GM12892 (cell line): Measurements from ENCODE around the gene DDOST.
"Not testable (repeated sequence)": the region's sequence is repeated elsewhere in the genome, so short reads cannot be mapped to it uniquely, and the experiment has no call there.

Experiments
- DNase-seq: peaks from one replicate; pipeline ENCODE4 v3.0.0; 2011; ENCODE audit not compliant: insufficient read length
- FAIRE-seq: peaks from 2 replicates; lab custom pipeline; 2011; peaks lifted over from hg19 to GRCh38; lab: Jason Lieb, UNC
- POLR2A ChIP-seq: IDR thresholded peaks from 2 replicates; pipeline ENCODE4 v1.6.1; 2011; ENCODE audit warnings: low read depth, low read length, control low read depth
- POLR2AphosphoS5 ChIP-seq: IDR thresholded peaks from 2 replicates; pipeline ENCODE4 v1.6.1; 2011; ENCODE audit warnings: low read depth, low read length, control low read depth
- TAF1 ChIP-seq: IDR thresholded peaks from 2 replicates; pipeline ENCODE4 v1.6.1; 2011; ENCODE audit warnings: low read depth, mild to moderate bottlenecking, control low read depth, low read length, borderline replicate concordance

Gene DDOST

GRCh38 chr1:20615946-20616846 is 45.0 kb downstream of the DDOST start:
- peak; percentile 89 for FAIRE-seq
- peak; percentile 33 for DNase-seq
- TF ChIP-seq POLR2AphosphoS5 (no peak), POLR2A (no peak), TAF1 (no peak)

- FAIRE-seq (no peak), DNase-seq (no peak)
- no peak for TF ChIP-seq POLR2AphosphoS5
- TF ChIP-seq POLR2A, result no peak
- TF ChIP-seq TAF1, result no peak
Measured at GRCh38 chr1:20614131-20614579, 47.0 kb downstream of the DDOST start.

GRCh38 chr1:20612221-20612746 is 48.9 kb downstream of the DDOST start:
- FAIRE-seq, result no peak
- TF ChIP-seq POLR2A (no peak), TAF1 (no peak)
- DNase-seq, result no peak

- no peak for DNase-seq
- TF ChIP-seq POLR2AphosphoS5, result no peak
- TF ChIP-seq TAF1, result no peak
- no peak for TF ChIP-seq POLR2A
- FAIRE-seq, result no peak
Measured at GRCh38 chr1:20611652-20612051, 49.5 kb downstream of the DDOST start.

- DNase-seq (no peak), FAIRE-seq (no peak)
- TF ChIP-seq POLR2AphosphoS5, result no peak
- no peak for TF ChIP-seq TAF1
- TF ChIP-seq POLR2A, result no peak
Measured at GRCh38 chr1:20610970-20611369, 50.2 kb downstream of the DDOST start.

- DNase-seq (no peak), FAIRE-seq (no peak)
- TF ChIP-seq TAF1, result no peak
- TF ChIP-seq POLR2A, result no peak
- TF ChIP-seq POLR2AphosphoS5, result no peak
Measured at GRCh38 chr1:20609541-20609940, 51.6 kb downstream of the DDOST start.

GRCh38 chr1:20606801-20607570 is 54.2 kb downstream of the DDOST start:
- not testable (repeated sequence) for FAIRE-seq, DNase-seq

- TF ChIP-seq TAF1, result no peak
- no peak for TF ChIP-seq POLR2AphosphoS5
- TF ChIP-seq POLR2A, result no peak
- no peak for FAIRE-seq
- DNase-seq, result no peak
Measured at GRCh38 chr1:20604678-20605077, 56.5 kb downstream of the DDOST start.

GRCh38 chr1:20603504-20604464 is 57.4 kb downstream of the DDOST start:
- no peak for FAIRE-seq
- no peak for DNase-seq
- TF ChIP-seq POLR2AphosphoS5, result no peak
- TF ChIP-seq POLR2A, result no peak
- TF ChIP-seq TAF1, result no peak

- no peak for DNase-seq
- no peak for FAIRE-seq
- TF ChIP-seq TAF1 (no peak), POLR2A (no peak), POLR2AphosphoS5 (no peak)
Measured at GRCh38 chr1:20602851-20603450, 58.2 kb downstream of the DDOST start.
